Lower lobe of right lung (tissue), 2 donors: ENCODE data around the gene LRRC57. TPM values are rescaled to one million over a fixed set of nuclear protein-coding genes. Genes with fewer than 3 reads are reported as not detected.

Experiments
- ATAC-seq, 2 donors: fragments of 200-7000 bp; cut with Tn5 transposase; one replicate each; pipeline ENCODE4 v1.9.1; 2020 to 2022; ENCODE audit warnings: mild to moderate bottlenecking in 2 of 2, moderate library complexity in 2 of 2
- DNase-seq: peaks from one replicate; pipeline ENCODE4 v3.0.0-alpha.2; 2020
- H3K27ac ChIP-seq: fragments of 200-600 bp; one replicate; pipeline ENCODE4 v1.8.0; 2022
- H3K27me3 ChIP-seq: fragments of 200-600 bp; one replicate; pipeline ENCODE4 v1.8.0; 2022; ENCODE audit warnings: low read depth
- H3K36me3 ChIP-seq: fragments of 200-600 bp; one replicate; pipeline ENCODE4 v1.8.0; 2022; ENCODE audit warnings: mild to moderate bottlenecking
- H3K4me1 ChIP-seq: fragments of 200-600 bp; one replicate; pipeline ENCODE4 v1.8.0; 2022
- H3K4me3 ChIP-seq: fragments of 200-600 bp; one replicate; pipeline ENCODE4 v1.8.0; 2022; ENCODE audit warnings: mild to moderate bottlenecking
- H3K9me3 ChIP-seq: fragments of 200-600 bp; one replicate; pipeline ENCODE4 v1.8.0; 2022
- intact Hi-C: fragments of 100-400 bp; cut with DNase I; formaldehyde crosslinking; loops from one replicate; pipeline ENCODE4 v1.11.0; 2022
- total RNA-seq: library from RNA; stranded (reverse); fragmentation: NEBNext Ultra II Directional; extraction: Animal tissue kit (Norgen Biotek cat#: 25700); gene quantifications from one replicate; pipeline ENCODE4 v1.2.1, GENCODE V29; 2021
- TF ChIP-seq, protein P1 (sequence below): fragments of 200-600 bp; IDR thresholded peaks from one replicate; pipeline ENCODE4 v1.8.0; 2022; ENCODE audit warnings: antibody characterized with exemption, mild to moderate bottlenecking
- donor health status: DM: no; HTN: yes; CAD: no; lungs with severe emphysema.

Gene LRRC57
- total RNA-seq, 1 donor from 2014 or later: 23.7 TPM

DNA sequence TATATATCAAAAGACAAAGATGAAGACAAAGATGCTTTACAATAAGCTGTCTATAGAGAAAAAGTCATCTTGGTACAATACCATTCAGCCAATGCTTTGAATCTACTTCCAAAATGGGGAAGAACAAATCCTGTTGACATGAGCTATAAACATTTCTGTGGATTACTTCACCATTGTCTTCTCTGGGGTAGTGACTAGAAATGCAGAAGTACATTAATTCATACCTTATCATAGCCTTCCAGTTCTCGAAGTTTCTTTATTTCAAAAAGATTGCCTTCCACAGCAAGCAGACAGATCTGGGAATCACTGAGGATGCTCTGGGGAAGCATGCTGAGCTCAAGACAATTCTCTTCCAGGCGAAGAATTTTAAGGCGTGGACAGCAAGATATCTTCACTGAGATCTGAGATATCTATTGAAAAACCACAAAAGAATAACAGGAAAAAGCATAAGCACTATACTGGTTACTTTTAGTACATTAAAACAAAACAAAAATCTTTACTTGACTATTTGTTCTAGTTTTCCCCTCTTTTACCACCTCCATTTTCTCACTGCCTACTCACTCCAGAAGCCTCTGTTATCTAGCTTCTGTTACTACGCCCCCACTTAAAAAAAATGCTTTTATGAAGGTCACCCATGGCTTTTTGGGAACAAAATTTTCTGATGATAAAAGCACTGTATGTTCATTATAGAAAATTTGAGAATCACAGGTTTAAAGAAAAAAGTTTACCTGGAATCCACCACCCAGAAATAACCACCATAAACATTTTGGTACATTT, 3.6 kb downstream of the LRRC57 start:
- DNase-seq: no peak
- Histone ChIP-seq H3K9me3 (no peaks in the 10 kb centered on the region), H3K27me3 (no peaks in the 10 kb centered on the region), H3K4me1 (peaks cover 30% of the 10 kb centered on the region), H3K27ac (no peak overlapping the region), H3K4me3 (no peak overlapping the region), H3K36me3 (peaks cover 43% of the 10 kb centered on the region)
- no peak for ATAC-seq
- TF ChIP-seq, protein P1, sequence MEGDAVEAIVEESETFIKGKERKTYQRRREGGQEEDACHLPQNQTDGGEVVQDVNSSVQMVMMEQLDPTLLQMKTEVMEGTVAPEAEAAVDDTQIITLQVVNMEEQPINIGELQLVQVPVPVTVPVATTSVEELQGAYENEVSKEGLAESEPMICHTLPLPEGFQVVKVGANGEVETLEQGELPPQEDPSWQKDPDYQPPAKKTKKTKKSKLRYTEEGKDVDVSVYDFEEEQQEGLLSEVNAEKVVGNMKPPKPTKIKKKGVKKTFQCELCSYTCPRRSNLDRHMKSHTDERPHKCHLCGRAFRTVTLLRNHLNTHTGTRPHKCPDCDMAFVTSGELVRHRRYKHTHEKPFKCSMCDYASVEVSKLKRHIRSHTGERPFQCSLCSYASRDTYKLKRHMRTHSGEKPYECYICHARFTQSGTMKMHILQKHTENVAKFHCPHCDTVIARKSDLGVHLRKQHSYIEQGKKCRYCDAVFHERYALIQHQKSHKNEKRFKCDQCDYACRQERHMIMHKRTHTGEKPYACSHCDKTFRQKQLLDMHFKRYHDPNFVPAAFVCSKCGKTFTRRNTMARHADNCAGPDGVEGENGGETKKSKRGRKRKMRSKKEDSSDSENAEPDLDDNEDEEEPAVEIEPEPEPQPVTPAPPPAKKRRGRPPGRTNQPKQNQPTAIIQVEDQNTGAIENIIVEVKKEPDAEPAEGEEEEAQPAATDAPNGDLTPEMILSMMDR: no peak
- intact Hi-C loops: no loop called here

DNA sequence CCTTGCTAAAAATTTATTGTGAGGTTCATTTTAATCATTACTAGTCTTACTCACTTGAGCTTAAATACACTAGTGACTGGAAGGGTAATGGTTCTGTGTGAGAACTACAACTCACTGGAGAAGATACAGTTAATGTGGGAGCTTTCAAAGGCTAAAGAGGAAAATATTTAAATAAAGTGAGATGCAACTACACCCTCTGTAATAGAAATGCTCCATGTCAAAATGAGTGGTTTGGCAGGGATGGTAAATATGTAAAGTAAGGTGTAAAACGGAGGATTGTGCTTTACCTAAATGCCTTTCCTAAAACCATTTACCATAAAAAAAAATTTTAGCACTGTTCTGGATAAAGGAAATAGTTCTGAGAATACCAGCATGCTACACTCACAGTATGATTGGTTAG, 15.3 kb downstream of the LRRC57 start:
- intact Hi-C loops: no loop called here

DNA sequence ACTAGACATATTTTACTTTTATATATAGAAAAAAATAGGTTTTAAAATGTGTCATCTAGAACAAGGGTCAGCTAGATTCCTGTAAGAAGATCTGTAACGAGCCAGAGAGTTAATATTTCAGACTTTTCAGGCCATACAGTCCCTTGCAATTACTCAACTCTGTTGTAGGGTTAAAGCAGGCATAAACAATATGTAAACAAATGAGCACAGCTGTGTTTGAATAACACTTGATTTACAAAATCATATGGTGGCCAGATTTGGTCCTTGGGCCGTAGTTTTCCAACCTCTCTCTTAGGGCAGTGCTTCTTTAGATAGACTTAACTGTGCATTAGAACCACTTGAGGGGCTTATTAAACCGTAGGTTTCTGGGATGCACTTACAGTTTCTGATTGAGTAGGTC, 19.6 kb downstream of the LRRC57 start:
- no peak overlapping the region for H3K4me3 ChIP-seq
- H3K36me3 ChIP-seq: peaks cover 70% of the 10 kb centered on the region
- TF ChIP-seq, protein P1: no peak
- H3K27me3 ChIP-seq: no peaks in the 10 kb centered on the region
- no peak overlapping the region for H3K27ac ChIP-seq
- ATAC-seq (no peak), DNase-seq (no peak)
- H3K9me3 ChIP-seq: no peaks in the 10 kb centered on the region
- no peaks in the 10 kb centered on the region for H3K4me1 ChIP-seq
- intact Hi-C loops: no loop called here

More for the DNA sequence above, 15.3 kb downstream of the LRRC57 start:
- ATAC-seq (no peak), DNase-seq (no peak)
- Histone ChIP-seq H3K27ac (no peak overlapping the region), H3K4me3 (no peak overlapping the region), H3K9me3 (no peaks in the 10 kb centered on the region), H3K4me1 (no peaks in the 10 kb centered on the region), H3K36me3 (peaks cover 89% of the 10 kb centered on the region), H3K27me3 (no peaks in the 10 kb centered on the region)
- TF ChIP-seq, protein P1: no peak

DNA sequence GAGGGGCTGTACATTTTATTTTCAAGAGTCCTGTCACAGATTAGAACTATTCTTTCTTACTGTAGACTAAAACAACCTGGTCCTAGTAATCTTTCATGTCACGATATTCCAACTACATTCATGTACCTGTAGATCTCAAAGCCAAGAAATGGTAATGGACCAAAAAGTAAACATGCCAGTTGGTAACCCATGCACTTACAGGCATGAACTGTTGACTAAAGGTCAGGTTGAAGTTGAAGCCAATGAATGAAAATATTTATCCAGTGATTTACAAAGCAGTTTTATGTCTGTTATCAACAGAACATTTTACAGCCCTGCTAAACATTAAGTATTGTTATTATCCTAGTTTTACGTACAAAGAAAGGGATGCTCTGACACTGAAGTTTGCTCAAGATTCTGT, 25.3 kb downstream of the LRRC57 start:
- ATAC-seq (no peak), DNase-seq (no peak)
- Histone ChIP-seq H3K4me3 (no peak overlapping the region), H3K9me3 (no peaks in the 10 kb centered on the region), H3K4me1 (no peaks in the 10 kb centered on the region), H3K36me3 (peaks cover 70% of the 10 kb centered on the region), H3K27me3 (no peaks in the 10 kb centered on the region), H3K27ac (no peak overlapping the region)
- intact Hi-C loops: no loop called here
- TF ChIP-seq, protein P1: no peak

DNA sequence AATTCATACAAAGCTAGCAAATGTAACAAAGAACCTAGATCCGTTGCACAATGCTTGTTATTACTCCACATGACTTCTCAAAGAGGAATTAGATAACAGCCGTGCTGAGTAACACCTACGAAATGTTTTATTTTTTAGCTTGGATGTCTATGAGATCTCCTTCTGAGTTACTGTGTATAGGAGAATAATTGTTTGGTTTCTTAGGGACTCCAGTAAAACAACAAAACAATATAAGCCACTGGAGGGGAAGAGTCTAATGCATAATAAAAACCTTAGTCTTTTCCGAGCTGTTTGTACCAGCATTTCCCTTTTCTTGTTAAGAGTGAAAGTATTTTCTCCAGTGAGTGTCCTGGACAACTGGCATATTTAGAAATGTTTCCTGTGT, 37.6 kb downstream of the LRRC57 start:
- TF ChIP-seq, protein P1: no peak
- Histone ChIP-seq H3K27ac (peak overlapping the region; percentile 74), H3K36me3 (peaks cover 37% of the 10 kb centered on the region), H3K4me3 (peak overlapping the region; percentile 2), H3K9me3 (no peaks in the 10 kb centered on the region), H3K4me1 (peaks cover 33% of the 10 kb centered on the region), H3K27me3 (no peaks in the 10 kb centered on the region)
- peak; percentile 79 to 88 for ATAC-seq
- no peak for DNase-seq
- intact Hi-C loops: no loop called here
